H1 (cell line): ENCODE data around the gene NFIX. TPM values are rescaled to one million over a fixed set of nuclear protein-coding genes. Genes with fewer than 3 reads are reported as not detected.

Experiments
- RBBP5 ChIP-seq: IDR thresholded peaks from 2 replicates; pipeline ENCODE4 v1.7.1; 2012; ENCODE audit warnings: low read depth, mild to moderate bottlenecking, inconsistent platforms, low read length, moderate library complexity, borderline replicate concordance
- polyA plus RNA-seq, 7 experiments: library from polyadenylated mRNA; depleted of rRNA in 3 of 7; stranded (reverse) in 5 of 7; unstranded in 2 of 7; fragments of >200 nt in 5 of 7; fragments of 200-250 nt in 2 of 7; gene quantifications; 1 replicate in 5 of 7; 2 replicates in 1 of 7; 4 replicates in 1 of 7; pipeline versions ENCODE4 v1.2.1 to v1.2.3, GENCODE V29; 2011 to 2013; ENCODE audit warnings: missing spikeins in 2 of 7, mixed read lengths in 2 of 7
- total RNA-seq: library from RNA; stranded (reverse); fragmentation: NEBNext Ultra II Directional; extraction: Animal tissue kit (Norgen Biotek cat#: 25700); gene quantifications from 2 replicates; pipeline ENCODE4 v1.2.1, GENCODE V29; 2021

Gene NFIX
- total and polyA plus RNA-seq, 2 of the 8 experiments (the other 6 are each of a cell fraction or from before 2014, with no cell fraction given), result 0.03 to 0.20 TPM

GRCh38 chr19:13001502-13002165 lies 6.4 kb downstream of the NFIX start (continued):
- TF ChIP-seq RBBP5, result no peak
